HG03520 (cell line): ENCODE data around the gene RALGPS2.

Source experiments
- ATAC-seq: cut with Tn5 transposase; IDR thresholded peaks from one replicate; pipeline ENCODE4 v1.9.1; 2021; ENCODE audit warnings: mild to moderate bottlenecking, moderate library complexity; ENCODE audit not compliant: unreplicated experiment

RALGPS2 gene

GRCh38 chr1:178912597-178912996 lies 187.6 kb downstream of the RALGPS2 start:
- no peak for ATAC-seq

- no peak for ATAC-seq
Observed at GRCh38 chr1:178916448-178917174, 191.6 kb downstream of the RALGPS2 start.

GRCh38 chr1:178918308-178918707 lies 193.3 kb downstream of the RALGPS2 start:
- no peak for ATAC-seq

GRCh38 chr1:178918955-178919354 lies 193.9 kb downstream of the RALGPS2 start:
- no peak for ATAC-seq

- no peak for ATAC-seq
Observed at GRCh38 chr1:178919581-178919980, 194.5 kb downstream of the RALGPS2 start.

GRCh38 chr1:178921499-178921898 lies 196.5 kb downstream of the RALGPS2 start:
- no peak for ATAC-seq

GRCh38 chr1:178923512-178923911 lies 198.5 kb downstream of the RALGPS2 start:
- ATAC-seq = no peak

GRCh38 chr1:178926046-178926445 lies 201.0 kb downstream of the RALGPS2 start:
- ATAC-seq = no peak

- no peak for ATAC-seq
Observed at GRCh38 chr1:178927003-178927402, 202.0 kb downstream of the RALGPS2 start.

- ATAC-seq = no peak
Observed at GRCh38 chr1:178928041-178928440, 203.0 kb downstream of the RALGPS2 start.

- ATAC-seq = no peak
Observed at GRCh38 chr1:178928976-178929375, 203.9 kb downstream of the RALGPS2 start.

- ATAC-seq = no peak
Observed at GRCh38 chr1:178931858-178932551, 207.0 kb downstream of the RALGPS2 start.

- no peak for ATAC-seq
Observed at GRCh38 chr1:178932552-178932906, 207.5 kb downstream of the RALGPS2 start.

- ATAC-seq = no peak
Observed at GRCh38 chr1:178933105-178933561, 208.1 kb downstream of the RALGPS2 start.

GRCh38 chr1:178933709-178934490 lies 208.9 kb downstream of the RALGPS2 start:
- no peak for ATAC-seq

GRCh38 chr1:178934546-178934945 lies 209.5 kb downstream of the RALGPS2 start:
- no peak for ATAC-seq

- ATAC-seq = no peak
Observed at GRCh38 chr1:178935610-178936009, 210.6 kb downstream of the RALGPS2 start.

- ATAC-seq = no peak
Observed at GRCh38 chr1:178937695-178938094, 212.7 kb downstream of the RALGPS2 start.

- no peak for ATAC-seq
Observed at GRCh38 chr1:178938101-178938958, 213.3 kb downstream of the RALGPS2 start.

- no peak for ATAC-seq
Observed at GRCh38 chr1:178938959-178939317, 213.9 kb downstream of the RALGPS2 start.
